SHP77 (cell line): ENCODE results near the gene ZFP42.
"Not testable (repeated sequence)": the region's sequence is repeated elsewhere in the genome, so short reads cannot be mapped to it uniquely, and the experiment has no call there.

Experiments used
- DNase-seq, 2 experiments: peaks; one replicate each; lab custom pipeline; 2025; lab: John Stamatoyannopoulos, UW

Gene ZFP42

GRCh38 chr4:187995322-187996207, at the start of gene ZFP42:
TSS of gene ZFP42 (plus strand) at chr4:187995771. CDS start at chr4:188002808, 7,037 bp downstream.
- DNase-seq: peak; percentile 45 to 69

GRCh38 chr4:187961171-187961570, 34.4 kb upstream of the ZFP42 start:
- DNase-seq: no peak

GRCh38 chr4:187961961-187962360, 33.6 kb upstream of the ZFP42 start:
- no peak for DNase-seq

GRCh38 chr4:187962926-187963325, 32.6 kb upstream of the ZFP42 start:
- no peak for DNase-seq

- DNase-seq: no peak
Observed at GRCh38 chr4:187965726-187966125, 29.8 kb upstream of the ZFP42 start.

GRCh38 chr4:187972135-187972534, 23.4 kb upstream of the ZFP42 start:
- DNase-seq: no peak

- no peak for DNase-seq
Observed at GRCh38 chr4:187983746-187984145, 11.8 kb upstream of the ZFP42 start.

- DNase-seq: no peak
Observed at GRCh38 chr4:187992971-187993370, 2.6 kb upstream of the ZFP42 start.

GRCh38 chr4:187993827-187994226, 1.7 kb upstream of the ZFP42 start:
- no peak for DNase-seq

GRCh38 chr4:187996502-187997177, 1.1 kb downstream of the ZFP42 start:
- peak; percentile 31 to 58 for DNase-seq

GRCh38 chr4:187997991-187998390, 2.4 kb downstream of the ZFP42 start:
- not testable (repeated sequence) for DNase-seq

GRCh38 chr4:187999406-187999932, 3.9 kb downstream of the ZFP42 start:
- no peak for DNase-seq

- no peak for DNase-seq
Observed at GRCh38 chr4:188002323-188002722, 6.8 kb downstream of the ZFP42 start.

- no peak for DNase-seq
Observed at GRCh38 chr4:188002751-188003150, 7.2 kb downstream of the ZFP42 start.

- no peak for DNase-seq
Observed at GRCh38 chr4:188005561-188005960, 10.0 kb downstream of the ZFP42 start.

- DNase-seq: no peak
Observed at GRCh38 chr4:188006285-188006848, 10.8 kb downstream of the ZFP42 start.

GRCh38 chr4:188008377-188008776, 12.8 kb downstream of the ZFP42 start:
- peak; percentile 66 to 76 for DNase-seq

- DNase-seq: no peak
Observed at GRCh38 chr4:188012426-188012945, 16.9 kb downstream of the ZFP42 start.

- no peak for DNase-seq
Observed at GRCh38 chr4:188015025-188015940, 19.7 kb downstream of the ZFP42 start.

- DNase-seq: no peak
Observed at GRCh38 chr4:188016754-188017153, 21.2 kb downstream of the ZFP42 start.

- no peak for DNase-seq
Observed at GRCh38 chr4:188018262-188018661, 22.7 kb downstream of the ZFP42 start.
